HG03045 (cell line): Measurements from ENCODE around the gene MZF1.
"Not testable (repeated sequence)": the region's sequence is repeated elsewhere in the genome, so short reads cannot be mapped to it uniquely, and the experiment has no call there.

Experiments
- ATAC-seq: cut with Tn5 transposase; IDR thresholded peaks from one replicate; pipeline ENCODE4 v1.9.1; 2021; ENCODE audit warnings: mild to moderate bottlenecking, moderate library complexity; ENCODE audit not compliant: unreplicated experiment

The MZF1 gene

DNA sequence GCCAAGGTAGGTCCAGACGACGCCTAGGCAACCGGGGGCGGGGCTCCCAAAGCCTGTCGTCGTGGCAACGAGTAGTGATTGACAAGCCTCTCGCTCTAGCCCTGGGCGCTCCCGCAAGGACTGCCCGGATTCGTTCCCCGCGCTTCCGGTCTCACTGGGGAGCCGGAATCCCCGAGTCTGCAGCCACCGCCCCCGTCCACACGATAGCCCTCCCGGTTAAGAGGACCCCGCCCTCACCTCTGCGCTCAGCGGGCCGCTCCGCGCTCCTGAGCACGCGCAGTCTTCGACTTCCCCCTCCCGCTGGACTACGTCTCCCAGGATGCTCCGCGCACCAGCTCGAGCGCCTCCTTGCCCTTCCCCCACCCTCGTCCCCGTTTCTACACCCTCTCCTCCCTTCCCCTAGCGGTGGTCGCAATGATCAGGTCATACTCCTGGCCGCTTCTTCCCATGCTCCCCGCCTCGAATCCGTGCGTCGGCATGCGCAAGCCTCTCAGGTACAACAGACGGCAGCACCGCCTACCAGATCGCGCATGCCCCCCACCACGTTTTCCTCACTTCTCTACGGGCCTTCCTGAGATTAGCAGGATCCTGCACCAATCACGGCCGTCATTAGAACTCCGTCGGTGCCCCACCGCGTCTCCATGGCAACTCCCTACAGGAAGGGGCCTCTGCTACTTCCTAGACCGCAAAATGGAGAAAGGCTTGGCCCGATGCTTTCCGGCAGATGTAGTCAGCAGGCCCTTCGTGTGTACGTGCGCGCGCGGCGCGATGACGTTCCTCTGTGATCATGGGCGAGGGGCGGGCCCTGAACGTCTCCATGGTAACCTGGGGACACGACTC is at the start of gene MZF1:
Gene MZF1 (minus strand): TSS at position 518 of the 840 bp plus-strand sequence. CDS start 1,946 bp downstream, outside the sequence.
- ATAC-seq: peak; percentile 60

DNA sequence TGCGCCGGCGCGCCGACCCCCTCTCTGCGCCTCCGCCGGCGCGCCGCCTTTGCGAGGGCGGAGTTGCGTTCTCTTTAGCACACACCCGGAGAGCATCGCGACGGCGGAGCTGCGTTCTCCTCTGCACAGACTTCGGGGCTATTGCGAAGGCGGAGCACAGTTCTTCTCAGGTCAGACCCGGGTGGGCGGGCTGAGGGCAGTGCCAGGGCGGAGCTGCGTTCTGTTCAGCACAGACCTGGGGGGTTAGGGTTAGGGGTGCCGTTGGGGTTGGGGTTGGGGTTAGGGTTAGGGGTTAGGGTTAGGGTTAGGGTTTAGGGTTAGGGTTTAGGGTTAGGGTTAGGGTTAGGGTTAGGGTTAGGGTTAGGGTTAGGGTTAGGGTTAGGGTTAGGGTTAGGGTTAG is 34.1 kb upstream of the MZF1 start:
- ATAC-seq: not testable (repeated sequence)

DNA sequence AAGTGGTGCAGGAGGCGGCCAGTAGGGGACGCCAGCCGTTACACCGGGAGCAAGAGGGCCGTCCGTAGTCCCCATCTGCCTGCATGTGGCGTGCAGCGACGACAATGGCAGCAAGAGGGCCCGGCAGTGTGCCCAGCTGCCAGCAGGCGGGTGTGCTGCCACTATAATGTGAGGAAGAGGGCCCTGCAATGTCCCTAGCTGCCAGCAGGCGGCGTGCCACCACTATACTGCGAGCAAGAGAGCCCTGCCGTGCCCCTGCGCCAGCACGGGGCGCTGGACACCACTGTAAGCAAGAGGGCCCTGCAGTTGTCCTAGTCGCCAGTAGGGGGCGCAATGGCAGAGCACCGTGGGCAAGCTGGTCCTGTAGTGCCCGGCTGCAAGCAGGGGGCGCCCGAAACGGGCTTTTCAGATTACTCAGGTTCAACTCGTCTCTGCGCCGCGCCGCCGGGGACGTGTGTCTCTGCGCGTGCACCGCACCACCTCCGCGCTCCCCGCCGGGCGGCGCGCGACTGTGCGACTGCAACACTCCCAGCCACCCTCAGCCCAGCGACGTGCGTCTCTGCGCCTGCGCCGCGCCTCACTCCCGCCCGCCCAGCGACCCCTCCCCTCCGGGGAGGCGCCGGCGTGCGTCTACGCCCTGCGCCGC is 33.2 kb upstream of the MZF1 start:
- ATAC-seq: not testable (repeated sequence)

DNA sequence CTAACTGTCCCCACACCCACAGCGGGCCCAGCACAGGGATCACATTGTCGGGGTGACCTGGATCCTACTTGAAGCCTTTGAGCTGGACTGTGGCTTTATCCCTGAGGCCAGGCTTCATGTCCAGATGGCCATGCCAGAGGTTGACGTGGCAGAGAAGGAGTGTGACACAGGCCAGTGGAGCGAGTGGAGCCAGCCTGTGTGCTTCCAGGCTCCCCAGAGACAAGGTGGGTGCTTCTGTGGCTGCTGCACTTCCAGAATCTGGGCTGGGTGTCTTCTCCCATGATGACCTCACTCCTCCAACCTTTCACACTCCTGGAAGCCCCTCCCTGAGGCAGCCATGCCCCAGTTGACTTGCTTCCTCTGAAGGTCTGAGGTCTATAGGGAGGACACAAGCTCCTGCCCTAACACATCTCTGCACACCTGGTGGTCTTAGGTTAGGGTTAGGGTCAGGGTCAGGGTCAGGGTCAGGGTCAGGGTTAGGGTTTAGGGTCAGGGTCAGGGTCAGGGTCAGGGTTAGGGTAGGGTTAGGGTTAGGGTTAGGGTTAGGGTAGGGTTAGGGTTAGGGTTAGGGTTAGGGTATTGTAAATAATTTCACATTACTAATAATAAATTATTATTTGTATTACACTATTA is 13.1 kb upstream of the MZF1 start:
- ATAC-seq: no peak

DNA sequence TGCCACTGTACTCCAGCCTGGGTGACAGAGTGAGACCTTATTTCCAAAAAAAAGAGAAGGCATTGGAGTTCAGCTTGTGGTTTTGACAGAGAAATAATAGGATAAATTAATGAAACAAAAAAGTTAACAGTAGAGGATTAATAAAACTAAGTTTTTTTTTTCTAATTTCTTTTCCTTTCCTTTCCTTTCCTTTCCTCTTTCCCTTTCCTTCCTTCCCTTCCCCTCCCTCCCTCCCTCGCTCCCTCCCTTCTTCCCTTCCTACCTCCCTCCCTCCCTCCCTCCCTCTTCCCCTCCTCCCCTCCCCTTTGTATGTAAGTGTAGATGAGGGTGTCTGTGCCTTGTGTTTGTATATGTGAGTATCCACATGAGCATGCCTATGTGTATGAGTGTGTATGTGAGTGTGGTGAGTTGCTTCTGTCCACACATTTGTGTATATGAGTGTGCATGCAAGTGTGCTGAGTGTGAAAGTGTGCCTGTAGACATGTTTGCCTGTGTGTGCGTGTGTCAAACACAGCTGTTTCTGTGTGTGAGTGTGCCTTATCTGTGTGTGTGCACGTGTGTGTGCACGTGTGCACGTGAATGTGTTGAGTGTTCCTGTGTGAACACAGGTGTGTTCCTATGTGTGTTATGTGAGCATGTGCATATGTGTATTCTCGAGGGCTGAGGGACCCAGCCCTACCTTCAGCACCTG is 12.5 kb upstream of the MZF1 start:
- ATAC-seq: no peak

DNA sequence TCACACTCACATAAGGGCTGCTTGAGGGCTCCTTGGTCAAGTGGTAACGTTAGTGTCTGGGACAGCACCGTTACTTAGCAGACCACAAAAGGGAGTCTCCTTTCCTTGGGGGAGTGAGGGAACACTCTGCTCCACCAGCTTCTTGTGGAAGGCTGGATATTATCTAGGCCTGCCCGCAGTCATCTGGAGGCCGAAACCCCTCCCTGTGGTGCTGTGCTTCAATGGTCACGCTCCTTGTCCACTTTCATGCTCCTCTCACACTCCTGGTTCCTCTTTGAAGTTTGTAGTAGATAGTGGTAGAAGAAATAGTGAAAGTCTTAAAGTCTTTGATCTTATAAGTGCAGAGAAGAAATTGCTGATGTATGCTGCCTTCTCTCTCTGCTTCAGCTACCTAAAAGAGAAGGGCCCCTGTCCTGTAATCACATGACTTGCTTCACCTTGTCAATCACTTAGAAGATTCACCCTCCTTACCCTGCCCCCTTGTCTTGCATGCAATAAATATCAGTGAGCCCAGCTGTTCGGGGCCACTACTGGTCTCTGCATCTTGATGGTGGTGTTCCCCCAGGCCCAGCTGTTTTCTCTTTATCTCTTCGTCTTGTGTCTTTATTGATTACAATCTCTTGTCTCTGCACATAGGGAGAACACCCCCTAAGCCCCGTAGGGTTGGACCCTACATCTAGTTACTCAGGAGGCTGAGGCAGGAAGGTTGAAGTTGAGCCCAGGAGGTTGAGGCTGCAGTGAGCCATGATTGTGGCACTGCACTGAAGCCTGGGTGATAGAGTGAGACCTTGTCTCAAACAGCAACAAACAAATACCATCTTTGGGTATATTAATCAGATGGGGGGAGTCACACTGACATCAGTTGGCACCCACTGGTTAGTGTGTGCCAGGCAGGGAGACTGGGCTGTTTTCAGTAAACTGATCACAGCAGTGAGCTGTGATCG is 11.6 kb upstream of the MZF1 start:
- no peak for ATAC-seq

DNA sequence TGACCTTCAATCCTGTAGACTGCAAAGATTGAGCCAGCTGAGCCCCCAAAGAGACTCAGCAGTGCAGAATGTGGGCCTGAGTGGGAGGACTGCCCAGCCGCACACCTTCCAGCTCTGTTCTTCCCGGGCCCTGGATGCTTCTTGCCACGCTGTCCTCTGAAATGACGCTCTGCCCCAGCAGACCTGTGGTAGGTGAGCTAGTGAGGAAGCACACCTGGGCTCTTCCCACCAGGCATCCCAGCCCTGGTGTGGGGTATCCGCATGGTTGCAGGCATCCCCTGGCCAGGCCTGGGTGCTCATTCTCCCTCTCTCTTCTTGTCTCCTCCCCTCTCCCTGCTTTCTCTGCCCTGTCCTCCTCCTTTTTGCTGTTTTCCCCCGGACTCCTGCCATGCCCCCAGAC is 9.8 kb upstream of the MZF1 start:
- no peak for ATAC-seq

DNA sequence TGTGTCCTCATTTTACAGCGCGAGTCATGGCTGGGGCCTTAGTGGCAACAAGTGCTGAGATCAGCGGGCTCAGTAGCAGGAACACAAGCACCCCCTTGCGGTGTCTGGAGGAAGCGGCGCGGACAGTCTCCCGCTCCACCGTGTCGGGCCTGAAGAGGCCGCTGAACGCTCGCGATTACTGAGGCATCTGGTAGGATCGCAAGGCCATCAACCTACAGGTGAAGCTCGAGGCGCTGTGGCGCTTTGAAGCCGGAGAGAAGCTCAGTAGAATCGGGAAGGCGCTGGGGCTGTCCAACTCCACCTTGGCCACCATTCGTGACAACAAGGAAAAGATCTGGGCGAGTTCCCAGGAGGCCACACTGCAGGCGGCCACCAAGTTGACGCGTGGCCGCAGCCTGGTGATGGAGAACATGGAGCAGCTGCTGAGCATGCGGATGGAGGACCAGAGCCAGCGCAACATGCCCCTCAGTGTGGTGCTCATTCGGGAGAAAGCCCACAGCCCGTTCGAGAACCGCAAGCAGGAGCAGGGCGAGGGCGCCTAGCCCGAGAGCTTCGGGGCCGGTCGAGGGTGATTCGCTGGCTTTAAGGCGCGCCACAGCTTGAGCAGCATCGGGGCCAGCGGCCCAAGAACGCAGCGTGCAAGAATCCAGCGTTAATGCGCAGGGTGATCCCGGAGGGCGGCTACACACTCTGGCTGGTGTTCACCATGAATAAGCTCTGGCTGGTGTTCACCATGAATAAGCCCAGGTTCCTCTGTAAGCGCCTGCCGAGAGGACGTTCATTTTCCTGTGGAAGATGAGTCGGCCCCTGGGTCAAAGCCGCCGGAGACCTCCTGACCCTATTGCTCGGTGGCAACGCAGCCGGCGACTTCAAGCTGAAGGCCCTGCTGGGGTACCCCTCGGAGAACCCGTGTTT is 8.3 kb upstream of the MZF1 start:
- no peak for ATAC-seq

DNA sequence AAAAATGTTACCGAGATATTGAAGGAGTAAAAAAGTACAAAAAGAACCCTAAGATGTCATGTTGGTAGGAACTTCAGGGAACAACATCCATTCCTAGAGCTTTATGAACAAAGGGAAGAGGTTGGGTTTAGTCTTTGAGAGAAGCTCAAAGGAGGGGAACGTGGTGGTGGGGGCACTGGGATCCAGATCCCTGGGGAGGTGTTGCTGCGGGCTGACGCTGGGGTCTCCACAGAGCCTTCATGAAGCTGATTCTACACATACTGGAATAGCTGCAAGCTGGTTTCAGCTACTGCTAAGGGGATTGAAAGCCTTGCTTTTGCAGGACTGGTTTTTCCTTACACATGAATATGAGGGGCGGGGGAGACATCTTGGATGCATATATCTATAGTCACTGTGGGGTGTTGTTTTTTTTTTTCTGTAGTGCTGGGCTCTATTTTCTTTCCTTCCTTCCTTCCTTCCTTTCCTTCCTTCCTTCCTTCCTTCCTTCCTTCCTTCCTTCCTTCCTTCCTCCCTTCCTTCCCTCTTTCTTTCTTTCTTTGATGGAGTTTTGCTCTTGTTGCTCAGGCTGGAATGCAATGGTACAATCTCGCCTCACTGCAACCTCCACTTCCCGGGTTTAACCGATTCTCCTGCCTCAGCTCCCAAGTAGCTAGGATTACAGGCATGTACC is 6.5 kb upstream of the MZF1 start:
- no peak for ATAC-seq

DNA sequence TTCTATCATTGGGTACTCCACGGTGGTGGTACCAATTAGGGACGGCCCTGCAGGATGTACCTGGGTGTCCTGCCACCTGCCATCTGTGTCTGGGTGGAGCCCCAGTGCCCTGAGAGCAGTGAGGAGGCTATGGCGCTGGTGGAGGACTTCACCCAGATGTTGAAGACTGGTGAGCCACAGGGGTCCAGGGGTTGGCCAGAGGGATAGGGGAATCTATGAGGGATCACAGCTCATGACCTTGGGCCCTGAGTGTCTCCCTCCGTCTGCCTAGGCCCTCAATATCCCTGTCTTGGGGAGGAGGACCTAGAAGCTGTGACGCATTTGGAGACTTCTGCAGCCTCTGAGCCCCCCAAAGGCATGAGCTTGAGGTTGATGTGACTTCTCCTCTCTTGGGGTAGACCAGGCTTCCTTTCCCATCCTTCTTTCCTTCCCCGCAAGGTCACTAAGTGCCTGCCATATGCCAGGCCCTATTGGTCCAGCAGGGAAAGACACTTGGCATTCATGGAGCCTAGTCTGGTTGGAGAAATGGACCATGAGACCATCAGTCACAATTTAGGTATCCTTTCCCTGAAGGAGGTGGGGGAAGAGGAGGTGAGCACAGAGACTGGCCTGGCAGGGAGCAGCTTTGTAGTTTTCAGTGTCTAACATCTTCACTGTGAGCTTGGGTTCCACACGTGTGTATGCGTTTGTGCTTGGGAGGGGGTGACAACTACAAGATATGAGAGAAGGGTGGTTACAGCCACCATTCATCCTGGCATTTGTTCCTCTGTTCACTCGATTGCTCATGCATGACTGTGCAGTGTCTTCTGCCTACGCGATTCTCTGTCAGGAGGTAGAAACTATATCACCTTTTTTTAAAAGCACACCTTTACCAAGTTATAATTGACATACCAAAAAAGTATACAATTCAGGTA is 5.1 kb upstream of the MZF1 start:
- ATAC-seq: no peak

DNA sequence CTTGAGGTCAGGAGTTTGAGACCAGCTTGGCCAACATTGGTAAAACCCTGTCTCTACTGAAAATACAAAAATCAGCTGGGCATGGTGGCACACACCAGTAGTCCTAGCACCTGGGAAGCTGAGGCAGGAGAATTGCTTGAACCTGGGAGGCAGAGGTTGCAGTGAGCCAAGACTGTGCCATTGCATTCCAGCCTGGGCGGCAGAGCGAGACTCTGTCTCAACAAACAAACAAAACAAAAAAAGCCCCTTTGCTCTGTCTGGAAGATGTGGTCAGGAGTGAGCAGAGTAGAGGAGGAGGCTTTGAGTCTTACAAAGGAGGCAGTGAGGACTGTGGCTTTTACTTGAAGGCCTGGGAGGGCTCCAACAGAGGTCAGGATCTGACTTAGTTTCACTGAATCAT is 4.4 kb upstream of the MZF1 start:
- ATAC-seq: not testable (repeated sequence)

DNA sequence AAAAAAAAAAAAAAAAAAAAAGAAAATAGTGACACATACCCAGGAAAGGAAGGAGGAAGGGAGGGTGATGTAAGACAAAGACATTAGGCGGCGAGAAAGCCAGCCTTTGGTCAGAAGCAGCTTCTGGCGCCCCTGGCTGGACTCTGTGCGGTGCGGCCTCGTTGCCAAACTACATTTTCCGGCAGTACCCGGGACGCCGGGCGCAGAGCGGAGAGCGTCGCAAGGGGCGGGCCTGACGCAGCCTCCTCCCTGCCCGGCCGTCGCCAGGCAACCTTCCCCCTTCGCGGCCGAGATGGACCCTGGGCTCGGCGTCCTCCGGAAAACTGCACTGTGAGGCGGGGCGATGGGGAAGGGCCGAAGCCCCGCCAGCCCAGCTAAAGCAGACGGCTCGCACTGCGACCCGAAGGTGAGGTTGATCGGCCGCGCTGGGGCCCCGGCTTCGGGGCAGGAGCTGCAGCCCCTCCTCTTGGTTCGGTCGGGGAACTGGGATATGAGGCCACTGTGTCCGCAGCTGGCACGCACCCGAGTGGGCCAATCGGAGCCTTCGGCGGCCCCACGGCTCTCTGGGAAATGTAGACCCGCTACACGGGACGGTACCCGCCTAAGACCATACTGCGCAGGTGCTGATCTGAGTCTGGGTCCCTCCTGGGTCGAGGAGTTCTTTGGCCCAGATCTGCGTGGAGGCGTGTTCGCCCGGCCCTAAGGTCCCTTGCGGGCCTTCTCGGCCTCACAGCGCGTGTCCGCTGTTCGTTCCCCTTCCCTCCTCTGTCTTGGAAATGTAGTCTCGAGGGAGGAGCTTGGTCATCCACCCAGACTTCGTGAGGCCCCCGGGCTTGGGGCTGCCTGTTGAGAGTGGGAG is 2.3 kb upstream of the MZF1 start:
- ATAC-seq: peak; percentile 40

DNA sequence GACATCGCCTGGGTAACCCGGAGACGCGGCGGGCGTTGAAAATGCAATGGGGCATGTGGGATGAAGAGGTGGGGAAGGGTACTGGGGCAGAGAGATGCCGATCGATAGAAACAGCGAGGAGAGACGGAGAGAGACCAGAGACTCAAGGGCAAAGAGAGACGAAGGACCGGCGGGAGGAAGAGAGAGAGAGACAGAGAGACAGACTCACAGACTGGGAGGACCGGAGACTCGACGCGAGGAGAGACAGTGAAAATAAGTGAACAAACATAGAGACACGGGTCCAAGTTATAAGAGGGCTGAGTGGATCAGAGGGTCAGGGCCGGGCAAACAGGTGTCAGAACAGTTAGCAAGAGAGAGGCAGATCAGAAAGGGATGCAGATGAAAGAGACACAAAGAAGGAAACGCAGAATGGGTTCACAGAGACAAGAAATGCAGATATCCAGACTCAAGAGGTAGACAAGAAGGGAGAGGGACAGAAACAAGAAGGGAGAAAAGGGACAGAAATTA is 576 bp upstream of the MZF1 start:
- ATAC-seq: no peak

DNA sequence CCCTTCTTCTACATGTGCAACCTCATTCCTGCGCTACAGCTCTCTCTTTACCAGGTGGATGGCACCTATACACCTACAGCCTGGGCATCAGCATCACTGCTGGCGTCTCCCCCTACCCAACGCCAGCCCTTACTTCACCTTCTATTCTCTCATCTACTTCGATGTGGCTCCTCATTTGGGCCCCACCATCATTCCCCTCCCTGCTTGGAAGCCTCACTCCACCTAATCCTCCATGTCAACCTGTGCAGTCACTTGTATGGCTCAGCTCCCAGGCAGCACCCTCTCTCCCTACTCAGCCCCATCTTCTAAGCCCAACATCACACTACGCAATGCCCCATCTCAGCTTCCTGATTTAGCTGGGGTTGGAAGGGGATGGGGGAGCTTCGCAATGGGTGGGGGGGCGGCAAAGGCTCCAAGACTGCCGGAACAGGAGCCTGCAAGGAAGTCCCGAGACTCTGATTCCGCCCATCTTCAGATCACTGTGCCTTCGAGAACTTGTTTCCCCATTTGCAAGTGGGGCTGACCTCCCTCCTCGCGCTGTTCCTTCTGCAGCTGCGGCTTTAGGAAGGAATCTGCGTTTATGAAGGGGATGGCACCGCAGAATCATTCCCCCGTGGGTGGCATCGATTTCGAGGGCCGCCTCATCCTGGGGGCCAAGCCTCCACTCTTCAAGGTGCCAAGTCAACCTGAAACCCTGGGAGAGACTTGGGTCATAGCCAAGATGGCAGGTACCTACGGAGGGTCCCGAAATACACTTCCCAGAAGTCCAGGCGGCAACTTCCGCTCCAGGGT is 913 bp downstream of the MZF1 start:
- no peak for ATAC-seq

DNA sequence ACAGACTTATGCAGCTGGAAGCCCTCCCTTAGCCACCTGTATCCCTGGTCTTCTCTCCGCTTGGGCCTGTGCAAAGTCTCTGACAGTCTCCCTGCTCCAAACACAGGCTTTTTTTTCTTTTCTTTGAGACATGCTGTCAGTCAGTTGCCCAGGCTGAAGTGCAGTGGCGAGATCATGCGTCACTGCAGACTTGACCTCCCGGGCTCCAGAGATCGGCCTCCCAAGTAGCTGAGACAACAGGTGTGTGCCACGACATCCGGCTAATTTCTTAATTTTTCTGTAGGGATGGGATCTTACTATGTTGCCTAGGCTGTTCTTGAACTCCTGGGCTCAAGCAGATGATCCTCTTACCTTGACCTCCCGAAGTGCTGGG is 1.6 kb downstream of the MZF1 start:
- no peak for ATAC-seq
